ENCODE data around the gene TRIM62.

DNA sequence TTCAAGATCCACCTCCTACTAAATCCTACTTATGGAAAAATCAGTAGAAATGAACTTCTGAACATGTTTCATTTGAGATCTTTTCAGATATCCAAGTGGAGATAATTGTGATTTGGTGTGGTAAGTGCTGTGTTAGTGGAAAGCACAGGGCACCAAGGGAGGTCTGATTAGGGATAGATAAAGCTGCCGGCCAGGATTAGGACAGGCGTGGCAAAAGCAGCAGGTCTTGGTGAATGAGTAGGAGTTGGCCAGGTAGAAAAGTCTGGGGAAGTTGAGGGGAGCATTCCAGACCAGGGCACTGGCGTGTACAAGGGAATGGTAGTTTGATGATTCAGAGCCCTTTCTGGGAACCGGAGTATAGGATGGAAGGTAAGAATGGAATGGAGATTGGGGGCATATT is 53.1 kb downstream of the TRIM62 start:
- TF ChIP-seq CTCF (IDR thresholded peaks at IDR 0.05) = no peak
- TF ChIP-seq POLR2A (IDR thresholded peaks at IDR 0.05) = no peak
- no peak for TF ChIP-seq EP300 (IDR thresholded peaks at IDR 0.05)

Measured in suprapubic skin (tissue), 3 donors.